GM18517 (cell line): ENCODE results near the gene AP1M2.
A peak's percentile ranks its signal among the peaks of the same experiment; 100 is the strongest.
"Not testable (repeated sequence)": the region's sequence is repeated elsewhere in the genome, so short reads cannot be mapped to it uniquely, and the experiment has no call there.

ENCODE experiments used
- ATAC-seq: cut with Tn5 transposase; IDR thresholded peaks from one replicate; pipeline ENCODE4 v1.9.1; 2021; ENCODE audit warnings: mild to moderate bottlenecking, moderate library complexity; ENCODE audit not compliant: unreplicated experiment

AP1M2 gene

DNA sequence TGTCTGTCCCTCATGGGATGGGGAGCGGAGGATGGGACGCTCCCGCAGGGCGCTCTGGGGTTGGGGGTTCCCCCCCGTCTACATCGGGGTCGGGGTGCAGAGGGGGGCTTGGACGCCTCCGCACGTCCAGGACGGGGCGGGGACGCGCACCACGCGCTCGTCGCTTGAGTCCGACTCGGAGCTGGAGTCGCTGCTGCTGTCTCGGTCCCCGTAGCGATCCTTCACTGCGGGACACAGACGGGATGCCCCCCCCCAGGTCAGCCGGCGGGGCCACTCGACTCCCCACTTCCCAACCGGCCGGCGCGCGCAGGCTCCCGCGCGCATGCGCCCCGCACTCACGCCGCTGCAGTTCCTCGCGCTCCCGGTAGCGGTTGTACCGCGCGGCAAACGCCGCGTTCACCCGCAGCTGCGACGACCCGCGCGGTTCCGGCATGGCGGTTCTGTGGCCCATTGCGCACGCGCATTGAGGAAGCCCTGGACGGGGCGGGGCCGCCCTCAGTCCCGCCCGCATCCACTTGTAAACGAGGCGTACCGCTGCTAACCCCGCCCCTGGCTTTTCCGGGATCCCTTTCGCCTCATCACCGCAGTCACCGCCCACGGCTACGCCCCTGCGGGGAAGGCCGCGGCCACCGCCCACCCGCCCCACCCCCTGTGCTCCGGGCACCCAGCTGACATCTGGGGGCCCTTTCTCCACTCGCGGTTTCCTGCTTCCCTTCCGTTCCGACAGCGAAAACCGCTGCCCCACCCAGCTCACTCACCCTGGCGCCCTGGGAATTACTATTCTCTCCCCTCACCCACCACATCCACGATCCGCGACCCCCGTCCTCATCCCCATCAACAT, 21.3 kb downstream of the AP1M2 start, which contains the start of gene KRI1:
KRI1 (minus strand) TSS at position 444 of the 841 bp plus-strand sequence; CDS start at position 433, 11 bp downstream.
- ATAC-seq = peak; percentile 47

DNA sequence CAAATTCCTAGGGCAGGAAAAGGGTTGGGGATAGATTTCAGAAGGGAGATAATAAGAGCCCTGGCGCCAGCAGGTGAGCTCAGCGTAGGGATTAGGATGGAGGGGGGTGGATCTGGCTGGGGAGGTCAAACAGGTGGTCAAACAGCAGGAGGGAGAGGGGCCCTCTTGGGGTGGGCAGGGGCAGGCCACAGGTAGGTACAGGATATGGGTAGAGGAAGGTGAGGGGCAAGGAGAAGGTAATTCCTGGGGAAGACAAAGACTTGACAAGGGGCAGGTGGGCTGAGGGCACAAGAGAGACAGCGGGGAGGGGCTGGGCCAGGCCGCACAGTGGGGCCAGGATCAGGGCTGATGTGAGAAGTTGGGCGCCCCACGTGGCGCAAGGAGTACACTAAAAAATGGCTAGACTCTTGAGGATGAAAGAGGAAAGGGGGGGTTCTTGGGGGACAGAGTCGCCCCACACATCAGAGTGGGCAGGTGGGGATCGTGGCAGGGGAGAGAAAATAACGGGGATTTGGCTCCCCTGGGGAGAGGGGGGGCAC, 22.0 kb downstream of the AP1M2 start:
- no peak for ATAC-seq

- no peak for ATAC-seq
Observed at GRCh38 chr19:10562609-10563008, 24.5 kb downstream of the AP1M2 start.

GRCh38 chr19:10560154-10560553, 27.0 kb downstream of the AP1M2 start:
- ATAC-seq = no peak

GRCh38 chr19:10557603-10558197, 29.4 kb downstream of the AP1M2 start:
- no peak for ATAC-seq

DNA sequence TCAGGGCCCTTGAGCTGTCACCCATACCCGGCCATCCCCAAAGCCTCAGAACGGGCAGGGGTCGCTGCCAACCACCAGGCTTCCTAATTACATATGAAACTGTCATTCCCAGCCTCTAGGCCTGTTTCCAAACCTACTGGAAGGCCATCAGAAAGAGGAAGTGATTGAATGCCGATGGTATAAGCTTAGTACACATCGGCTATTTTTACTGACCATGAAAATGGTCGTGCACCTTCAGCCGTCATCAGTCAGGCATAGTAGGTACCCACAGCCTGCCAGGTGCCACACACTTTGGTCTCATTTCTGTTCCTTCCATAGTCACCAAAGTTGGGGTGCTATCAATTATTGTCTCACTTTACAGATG, 31.5 kb downstream of the AP1M2 start:
- ATAC-seq = no peak

GRCh38 chr19:10554760-10555609, 32.1 kb downstream of the AP1M2 start:
- no peak for ATAC-seq

GRCh38 chr19:10553943-10554381, 33.1 kb downstream of the AP1M2 start:
- ATAC-seq = no peak

DNA sequence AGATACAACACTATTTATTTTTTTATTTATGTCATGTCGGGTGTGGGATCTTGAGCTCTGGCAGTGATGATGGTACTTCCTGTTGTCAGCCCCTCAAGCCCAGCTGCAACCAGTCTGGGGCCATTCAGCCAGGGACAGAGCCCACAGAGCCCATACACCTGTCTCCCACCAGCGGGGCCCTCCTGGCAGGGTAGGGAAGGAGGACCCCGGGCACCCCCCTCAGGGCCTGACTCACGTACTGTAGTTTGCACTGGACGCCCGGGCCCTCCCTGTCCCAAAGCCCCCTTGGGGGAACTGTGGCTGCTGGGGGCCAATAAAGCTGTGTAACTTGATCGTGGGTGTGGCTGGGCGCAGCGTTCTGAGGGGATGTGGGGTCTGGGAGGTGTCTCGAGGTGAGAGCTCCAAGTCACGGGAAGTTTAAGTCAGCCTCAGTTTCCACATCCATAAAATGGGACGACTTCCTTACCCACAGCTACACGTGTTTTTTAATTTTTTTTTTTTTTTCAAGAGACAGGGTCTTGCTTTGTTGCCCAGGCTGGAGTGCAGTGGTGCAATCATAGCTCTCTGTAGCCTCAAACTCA, 33.9 kb downstream of the AP1M2 start:
- no peak for ATAC-seq

DNA sequence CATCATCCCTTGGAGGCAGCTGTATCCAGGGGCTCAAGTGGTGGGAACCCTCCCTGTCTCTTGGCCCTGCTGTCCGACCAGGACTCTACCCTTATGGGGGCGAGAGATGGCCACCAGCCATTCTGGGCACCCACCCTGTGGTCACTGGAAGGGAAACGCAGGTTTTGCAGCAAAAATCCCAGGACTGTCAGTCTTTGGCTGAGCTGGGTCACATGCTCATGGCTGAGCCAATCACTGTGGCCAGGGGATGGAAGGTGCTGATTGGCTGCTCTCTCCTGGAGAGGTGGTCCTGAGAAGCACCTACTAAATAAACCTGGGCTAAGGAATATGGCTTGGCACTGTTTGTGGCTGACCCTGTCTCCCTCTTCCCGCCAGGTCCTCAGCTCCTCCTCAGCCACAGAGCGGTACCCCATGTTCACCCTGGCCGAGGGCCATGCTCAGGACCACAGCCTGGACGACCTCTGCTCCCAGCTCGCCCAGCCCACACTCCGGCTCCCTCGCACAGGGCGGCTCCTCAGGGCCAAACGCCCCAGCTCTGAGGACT, 34.5 kb downstream of the AP1M2 start:
- ATAC-seq = no peak

DNA sequence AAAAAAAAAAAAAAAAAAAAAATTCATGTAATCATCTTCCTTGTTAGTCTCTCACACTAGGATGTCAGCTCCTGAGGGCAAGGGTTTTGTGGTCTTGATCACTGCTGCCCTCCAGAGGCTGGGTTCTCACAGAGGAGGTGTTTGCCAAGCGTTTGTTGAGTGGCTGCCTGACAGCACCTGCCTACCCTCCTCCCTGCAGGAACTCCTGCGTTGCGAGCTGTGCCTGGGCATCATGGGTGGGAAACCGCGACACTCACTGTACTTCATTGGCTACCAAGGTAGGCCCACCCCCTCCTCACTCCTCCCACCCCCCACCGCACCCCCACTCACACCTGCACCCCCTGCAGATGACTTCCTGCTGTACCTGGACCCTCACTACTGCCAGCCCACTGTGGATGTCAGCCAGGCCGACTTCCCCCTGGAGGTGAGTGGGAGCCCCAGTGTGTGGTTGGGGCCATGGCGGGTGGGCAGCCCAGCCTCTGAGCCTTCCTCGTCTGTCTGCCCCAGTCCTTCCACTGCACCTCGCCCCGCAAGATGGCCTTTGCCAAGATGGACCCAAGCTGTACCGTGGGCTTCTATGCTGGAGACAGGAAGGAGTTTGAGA, 35.3 kb downstream of the AP1M2 start:
- no peak for ATAC-seq

- ATAC-seq = not testable (repeated sequence)
Observed at GRCh38 chr19:10551006-10551405, 36.1 kb downstream of the AP1M2 start.

DNA sequence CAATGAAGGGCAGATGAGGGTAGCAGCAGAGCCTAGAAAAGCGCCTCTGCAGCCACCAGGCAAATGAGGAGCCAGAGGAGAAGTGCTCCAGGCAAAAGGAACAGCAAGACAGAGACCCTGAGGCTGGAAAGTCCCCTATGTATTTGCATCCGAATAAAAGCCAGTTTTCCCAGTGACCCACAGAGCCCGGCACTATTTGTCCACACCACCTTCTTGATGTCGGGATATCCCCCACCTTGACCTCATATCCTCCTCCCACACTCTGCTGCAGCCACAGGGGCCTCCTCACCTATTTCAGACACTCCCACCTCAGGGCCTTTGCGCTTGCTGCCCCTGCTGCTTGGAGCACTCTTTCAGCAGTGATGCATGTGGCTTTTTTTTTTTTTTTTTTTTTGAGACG, 36.8 kb downstream of the AP1M2 start:
- no peak for ATAC-seq

DNA sequence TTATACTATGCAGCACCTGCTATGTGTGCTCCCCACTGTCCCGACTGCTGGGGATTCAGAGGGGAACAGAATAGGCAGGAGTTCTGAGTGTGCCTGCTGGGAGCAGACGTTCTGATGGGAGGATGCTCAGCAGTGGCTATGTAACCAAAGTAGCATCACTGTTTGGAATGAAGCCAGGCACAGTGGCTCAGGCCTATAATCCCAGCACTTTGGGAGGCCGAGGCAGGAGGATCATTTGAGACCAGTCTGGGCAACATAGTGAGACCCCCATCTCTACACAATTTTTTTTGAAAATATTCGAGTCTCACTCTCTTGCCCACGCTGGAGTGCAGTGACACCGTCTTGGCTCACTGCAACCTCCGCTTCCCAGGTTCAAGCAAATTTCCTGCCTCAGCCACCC, 37.4 kb downstream of the AP1M2 start:
- no peak for ATAC-seq

- ATAC-seq = no peak
Observed at GRCh38 chr19:10548746-10549276, 38.3 kb downstream of the AP1M2 start.

GRCh38 chr19:10546817-10547216, 40.3 kb downstream of the AP1M2 start:
- no peak for ATAC-seq

- no peak for ATAC-seq
Observed at GRCh38 chr19:10544753-10545251, 42.3 kb downstream of the AP1M2 start.

DNA sequence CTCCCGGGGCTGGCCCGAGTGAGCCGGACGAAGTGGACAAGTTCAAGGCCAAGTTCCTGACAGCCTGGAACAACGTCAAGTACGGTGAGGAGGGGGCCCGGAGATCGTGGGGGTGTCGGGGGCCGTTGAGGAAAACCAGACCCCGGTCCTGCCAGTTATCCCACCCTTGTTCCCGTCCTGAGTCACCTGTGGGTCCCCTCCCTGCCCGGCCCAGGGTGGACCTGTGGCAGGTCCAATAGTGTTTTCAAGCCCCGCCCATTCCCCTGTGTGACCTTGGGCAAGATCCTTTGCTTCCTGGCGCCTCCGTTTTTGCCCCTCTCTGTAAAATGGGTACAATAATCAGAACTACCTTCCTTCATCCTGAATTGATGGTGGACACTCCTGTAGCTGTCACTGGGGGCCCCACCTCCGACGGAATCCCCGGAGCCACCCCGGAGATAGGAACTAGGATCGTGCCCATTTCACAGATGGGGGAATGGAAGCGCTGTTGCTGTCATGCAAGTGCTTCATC, 42.8 kb downstream of the AP1M2 start:
- ATAC-seq = no peak

DNA sequence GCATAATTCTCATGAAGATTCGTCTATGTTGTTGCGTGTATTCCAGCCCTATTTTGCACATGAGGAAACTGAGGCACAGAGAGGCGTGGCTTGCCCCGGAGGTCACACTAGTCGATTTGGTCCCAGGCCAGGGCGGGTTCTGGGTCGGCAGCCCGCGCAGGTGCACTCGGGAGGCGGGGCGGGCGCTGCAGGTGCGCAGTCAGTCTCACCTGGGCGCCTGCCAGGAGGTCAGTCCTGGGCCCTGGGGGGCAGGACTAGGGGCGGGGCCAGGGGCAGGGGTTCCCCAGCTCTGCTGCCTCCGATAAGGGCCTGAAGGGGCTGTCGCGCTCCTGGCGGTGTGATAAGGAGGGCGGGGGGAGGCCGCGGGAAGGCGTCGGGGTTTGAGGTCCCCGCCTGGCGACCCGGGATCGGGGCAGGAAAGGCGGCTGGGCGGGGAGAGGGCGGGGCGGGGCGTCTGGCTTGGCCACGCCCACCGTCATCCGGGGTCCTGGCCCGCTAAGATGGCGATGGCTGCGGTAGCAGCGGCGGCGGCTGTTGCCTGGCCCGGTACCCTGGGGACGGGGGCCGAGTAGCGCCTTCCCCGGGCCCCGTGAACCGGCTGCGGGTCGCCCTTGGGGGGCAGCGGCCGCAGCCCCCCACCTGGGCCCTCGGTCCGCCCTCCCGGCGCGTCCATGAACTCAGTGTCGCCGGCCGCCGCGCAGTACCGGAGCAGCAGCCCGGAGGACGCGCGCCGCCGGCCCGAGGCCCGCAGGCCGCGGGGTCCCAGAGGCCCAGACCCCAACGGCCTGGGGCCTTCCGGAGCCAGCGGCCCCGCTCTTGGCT, 43.5 kb downstream of the AP1M2 start, which contains the start of gene ATG4D:
ATG4D (plus strand) TSS at position 485 of the 822 bp plus-strand sequence; CDS start at position 672, 187 bp downstream.
- ATAC-seq = no peak
